Trophoblast cell (in vitro differentiated cells and primary cell): ENCODE data around the gene ANKMY1.

Experiments used
- DNase-seq, 2 donors: peaks; one replicate each; pipeline ENCODE4 v3.0.0-alpha.2; 2016
- H2AFZ ChIP-seq: 2 replicates; pipeline ENCODE4 v1.6.1; 2013; ENCODE audit warnings: low read length, moderate library complexity, mild to moderate bottlenecking; ENCODE audit not compliant: insufficient read depth, poor library complexity
- H2AK5ac ChIP-seq: 2 replicates; pipeline ENCODE4 v1.6.1; 2013; ENCODE audit warnings: mild to moderate bottlenecking, low read length
- H2BK120ac ChIP-seq: 2 replicates; pipeline ENCODE4 v1.6.1; 2013; ENCODE audit warnings: low read length, mild to moderate bottlenecking, moderate library complexity; ENCODE audit not compliant: insufficient read depth, poor library complexity
- H2BK12ac ChIP-seq: 2 replicates; pipeline ENCODE4 v1.6.1; 2013; ENCODE audit warnings: mild to moderate bottlenecking, low read length, moderate library complexity
- H2BK5ac ChIP-seq: 2 replicates; pipeline ENCODE4 v1.6.1; 2013; ENCODE audit warnings: low read length, low read depth, moderate library complexity, mild to moderate bottlenecking; ENCODE audit not compliant: poor library complexity
- H3K14ac ChIP-seq: 2 replicates; pipeline ENCODE4 v1.6.1; 2013; ENCODE audit warnings: mild to moderate bottlenecking, low read length
- H3K18ac ChIP-seq: 2 replicates; pipeline ENCODE4 v1.6.1; 2013; ENCODE audit warnings: mild to moderate bottlenecking, low read length
- H3K23ac ChIP-seq: 2 replicates; pipeline ENCODE4 v1.6.1; 2013; ENCODE audit warnings: low read length
- H3K27ac ChIP-seq: 2 replicates; pipeline ENCODE4 v1.5.1; 2013; ENCODE audit warnings: low read depth, mild to moderate bottlenecking, inconsistent platforms, low read length, moderate library complexity
- H3K27me3 ChIP-seq: 2 replicates; pipeline ENCODE4 v1.6.1; 2013; ENCODE audit warnings: inconsistent platforms, mild to moderate bottlenecking, low read length, moderate library complexity; ENCODE audit not compliant: insufficient read depth
- H3K36me3 ChIP-seq, 2 experiments: 1 replicate in 1 of 2; 2 replicates in 1 of 2; pipeline ENCODE4 v1.6.1; 2013; ENCODE audit warnings: low read length in 2 of 2, mild to moderate bottlenecking in 2 of 2, moderate library complexity in 1 of 2; ENCODE audit not compliant: insufficient read depth in 2 of 2, control insufficient read depth in 1 of 2
- H3K4ac ChIP-seq: 2 replicates; pipeline ENCODE4 v1.6.1; 2013; ENCODE audit warnings: low read depth, mild to moderate bottlenecking, low read length, moderate library complexity
- H3K4me1 ChIP-seq, 2 experiments: 1 replicate in 1 of 2; 2 replicates in 1 of 2; pipeline ENCODE4 v1.6.1; 2013; ENCODE audit warnings: low read length in 2 of 2, mild to moderate bottlenecking in 2 of 2, moderate library complexity in 1 of 2; ENCODE audit not compliant: insufficient read depth in 2 of 2, control insufficient read depth in 1 of 2
- H3K4me2 ChIP-seq: 2 replicates; pipeline ENCODE4 v1.6.1; 2013; ENCODE audit warnings: inconsistent platforms, mild to moderate bottlenecking, low read length, moderate library complexity
- H3K4me3 ChIP-seq: 2 replicates; pipeline ENCODE4 v1.5.1; 2013; ENCODE audit warnings: mild to moderate bottlenecking, low read depth, low read length, inconsistent platforms
- H3K79me1 ChIP-seq: one replicate; pipeline ENCODE4 v1.6.1; 2013; ENCODE audit warnings: low read length
- H3K79me2 ChIP-seq: 2 replicates; pipeline ENCODE4 v1.6.1; 2013; ENCODE audit warnings: low read length, mild to moderate bottlenecking; ENCODE audit not compliant: control insufficient read depth, insufficient read depth, poor library complexity
- H3K9ac ChIP-seq: 2 replicates; pipeline ENCODE4 v1.6.1; 2013; ENCODE audit warnings: mild to moderate bottlenecking, low read length
- H3K9me3 ChIP-seq: 2 replicates; pipeline ENCODE4 v1.6.1; 2013; ENCODE audit warnings: low read depth, mild to moderate bottlenecking, control low read depth, inconsistent platforms, low read length; ENCODE audit not compliant: insufficient read depth
- H4K12ac ChIP-seq: 2 replicates; pipeline ENCODE4 v1.6.1; 2013; ENCODE audit warnings: low read depth, mild to moderate bottlenecking, low read length, moderate library complexity
- H4K8ac ChIP-seq: 2 replicates; pipeline ENCODE4 v1.6.1; 2013; ENCODE audit warnings: low read depth, mild to moderate bottlenecking, low read length, moderate library complexity
- H4K91ac ChIP-seq: one replicate; pipeline ENCODE4 v1.6.1; 2013; ENCODE audit warnings: low read depth, mild to moderate bottlenecking, low read length, moderate library complexity
- WGBS: extraction: QIAGEN DNeasy Blood & Tissue Kit; methylation state at CpG from one replicate; pipeline ENCODE4 v1.1.7; 2013; ENCODE audit warnings: missing lambda C conversion rate; ENCODE audit not compliant: insufficient read length, insufficient coverage; ENCODE audit errors: extremely low coverage; 5-methylcytosine and 5-hydroxymethylcytosine counted together

The ANKMY1 gene

GRCh38 chr2:240509667-240510512, 47.9 kb downstream of the ANKMY1 start:
- Histone ChIP-seq H3K36me3 (no peaks in the 10 kb centered on the region), H3K18ac (no peak overlapping the region), H3K27me3 (no peaks in the 10 kb centered on the region), H3K4me2 (no peak overlapping the region), H3K27ac (no peak overlapping the region), H2BK120ac (no peak overlapping the region), H3K4ac (no peak overlapping the region), H3K23ac (no peak overlapping the region), H4K91ac (no peak overlapping the region), H2AK5ac (no peak overlapping the region), H3K79me2 (no peaks in the 10 kb centered on the region), H3K4me3 (no peak overlapping the region), H4K12ac (no peak overlapping the region), H3K9me3 (peaks cover 6% of the 10 kb centered on the region), H3K9ac (no peak overlapping the region), H2BK5ac (no peak overlapping the region), H4K8ac (no peak overlapping the region), H3K4me1 (no peaks in the 10 kb centered on the region), H2AFZ (no peak overlapping the region), H3K79me1 (no peaks in the 10 kb centered on the region), H2BK12ac (no peak overlapping the region), H3K14ac (no peak overlapping the region)
- WGBS, result no CpG with 5 or more reads among the region's 12 CpGs
- DNase-seq, result no peak

- Histone ChIP-seq H3K18ac (no peak overlapping the region), H3K4me2 (no peak overlapping the region), H3K79me2 (no peaks in the 10 kb centered on the region), H2AFZ (no peak overlapping the region), H3K4me3 (no peak overlapping the region), H3K14ac (no peak overlapping the region), H2AK5ac (no peak overlapping the region), H4K8ac (no peak overlapping the region), H4K12ac (no peak overlapping the region), H3K4ac (no peak overlapping the region), H2BK12ac (no peak overlapping the region), H3K27ac (no peak overlapping the region), H3K36me3 (no peaks in the 10 kb centered on the region), H3K27me3 (no peaks in the 10 kb centered on the region), H3K4me1 (no peaks in the 10 kb centered on the region), H3K9ac (no peak overlapping the region), H2BK5ac (no peak overlapping the region), H3K79me1 (no peaks in the 10 kb centered on the region), H3K23ac (no peak overlapping the region), H2BK120ac (no peak overlapping the region), H3K9me3 (peaks cover 5% of the 10 kb centered on the region), H4K91ac (no peak overlapping the region)
- no peak for DNase-seq
- WGBS, result 100% methylated on average over 1 of the region's 7 CpGs
Observed at GRCh38 chr2:240508832-240509545, 48.8 kb downstream of the ANKMY1 start.

GRCh38 chr2:240507778-240508251, 50.0 kb downstream of the ANKMY1 start:
- no peaks in the 10 kb centered on the region for H3K79me1 ChIP-seq
- H2AK5ac ChIP-seq, result no peak overlapping the region
- H2BK12ac ChIP-seq, result no peak overlapping the region
- no peak overlapping the region for H3K18ac ChIP-seq
- peaks cover 7% of the 10 kb centered on the region for H3K9me3 ChIP-seq
- H4K91ac ChIP-seq, result no peak overlapping the region
- H3K79me2 ChIP-seq, result no peaks in the 10 kb centered on the region
- no peaks in the 10 kb centered on the region for H3K27me3 ChIP-seq
- no peak overlapping the region for H2BK5ac ChIP-seq
- no peaks in the 10 kb centered on the region for H3K4me1 ChIP-seq
- no CpG with 5 or more reads among the region's 11 CpGs for WGBS
- no peaks in the 10 kb centered on the region for H3K36me3 ChIP-seq
- H3K14ac ChIP-seq, result no peak overlapping the region
- H3K27ac ChIP-seq, result no peak overlapping the region
- no peak overlapping the region for H3K4me3 ChIP-seq
- H2BK120ac ChIP-seq, result no peak overlapping the region
- no peak overlapping the region for H3K9ac ChIP-seq
- H3K4ac ChIP-seq, result no peak overlapping the region
- H4K12ac ChIP-seq, result no peak overlapping the region
- no peak overlapping the region for H2AFZ ChIP-seq
- no peak overlapping the region for H4K8ac ChIP-seq
- no peak for DNase-seq
- no peak overlapping the region for H3K23ac ChIP-seq
- H3K4me2 ChIP-seq, result no peak overlapping the region

- no peaks in the 10 kb centered on the region for H3K36me3 ChIP-seq
- no peak overlapping the region for H3K23ac ChIP-seq
- H2BK5ac ChIP-seq, result no peak overlapping the region
- no peak overlapping the region for H3K4me2 ChIP-seq
- H3K27me3 ChIP-seq, result no peaks in the 10 kb centered on the region
- H3K18ac ChIP-seq, result no peak overlapping the region
- H3K9me3 ChIP-seq, result peaks cover 5% of the 10 kb centered on the region
- no peak overlapping the region for H3K14ac ChIP-seq
- no peak overlapping the region for H2AFZ ChIP-seq
- WGBS, result no CpG with 5 or more reads among the region's 6 CpGs
- H4K12ac ChIP-seq, result no peak overlapping the region
- no peak overlapping the region for H3K4ac ChIP-seq
- H3K4me1 ChIP-seq, result no peaks in the 10 kb centered on the region
- H4K91ac ChIP-seq, result no peak overlapping the region
- H3K79me2 ChIP-seq, result no peaks in the 10 kb centered on the region
- H3K9ac ChIP-seq, result no peak overlapping the region
- H3K79me1 ChIP-seq, result no peaks in the 10 kb centered on the region
- no peak for DNase-seq
- H2BK12ac ChIP-seq, result no peak overlapping the region
- H2BK120ac ChIP-seq, result no peak overlapping the region
- H4K8ac ChIP-seq, result no peak overlapping the region
- no peak overlapping the region for H3K4me3 ChIP-seq
- no peak overlapping the region for H2AK5ac ChIP-seq
- no peak overlapping the region for H3K27ac ChIP-seq
Observed at GRCh38 chr2:240507060-240507777, 50.6 kb downstream of the ANKMY1 start.
